Activated CD4-positive, alpha-beta T cell treated with anti-CD3 and anti-CD28 coated beads for 36 hours (primary cell): Measurements from ENCODE around the gene MRPL50. TPM values are rescaled to one million over a fixed set of nuclear protein-coding genes. Genes with fewer than 3 reads are reported as not detected.
"Not testable (repeated sequence)": the region's sequence is repeated elsewhere in the genome, so short reads cannot be mapped to it uniquely, and the experiment has no call there.

Source experiments
- ATAC-seq: fragments of 200-7000 bp; cut with Tn5 transposase; one replicate; pipeline ENCODE4 v1.10.0; 2021; ENCODE audit warnings: mild to moderate bottlenecking, moderate library complexity
- CTCF ChIA-PET: fragments of 350-600 bp; sonication (Branson Sonifier 250); formaldehyde crosslinking; loops from one replicate; lab custom pipeline; 2021; ENCODE audit warnings: antibody characterized with exemption; lab: Charles Lee
- POLR2A ChIA-PET: fragments of 350-600 bp; sonication (Branson Sonifier 250); formaldehyde crosslinking; loops from one replicate; lab custom pipeline; 2021; ENCODE audit warnings: antibody characterized with exemption, inconsistent platforms; lab: Charles Lee
- DNase-seq: peaks from one replicate; pipeline ENCODE4 v3.0.0-alpha.2; 2020
- H3K27ac Mint-ChIP-seq: one replicate; pipeline ENCODE4 v1.8.0; 2021; ENCODE audit warnings: mixed read lengths
- H3K27me3 Mint-ChIP-seq: one replicate; pipeline ENCODE4 v1.8.0; 2021; ENCODE audit warnings: mixed read lengths
- H3K36me3 Mint-ChIP-seq: one replicate; pipeline ENCODE4 v1.8.0; 2021; ENCODE audit warnings: low read depth, mixed read lengths
- H3K4me1 Mint-ChIP-seq: one replicate; pipeline ENCODE4 v1.8.0; 2021; ENCODE audit warnings: mixed read lengths
- H3K4me3 Mint-ChIP-seq: one replicate; pipeline ENCODE4 v1.8.0; 2021; ENCODE audit warnings: mild to moderate bottlenecking, moderate library complexity, mixed read lengths
- H3K9me3 Mint-ChIP-seq: one replicate; pipeline ENCODE4 v1.8.0; 2021; ENCODE audit warnings: low read depth, mixed read lengths
- intact Hi-C, 2 experiments: fragments of 100-400 bp; cut with DNase I in 1 of 2; cut with micrococcal nuclease in 1 of 2; formaldehyde crosslinking; loops; one replicate each; pipeline versions ENCODE4 v1.14.2 to v1.15.1; 2022 to 2024; cut with DNase I, micrococcal nuclease
- total RNA-seq, 2 experiments: library from RNA; stranded (reverse); gene quantifications; one replicate each; pipeline ENCODE4 v1.2.3, GENCODE V29; 2021

Gene MRPL50
- total RNA-seq, 2 experiments from 2014 or later: 15.5 to 17.0 TPM

- CTCF ChIA-PET: interaction anchor here (0.6 kb wide), 1 partner anchor 255 kb away, joined by 3 read pairs; no protein-coding TSS in a partner anchor
- POLR2A ChIA-PET: interaction anchor here (0.5 kb wide), 1 partner anchor 9 kb away, joined by 3 read pairs; no protein-coding TSS in a partner anchor
- H3K4me3 Mint-ChIP-seq: no peak overlapping the region
- no peaks in the 10 kb centered on the region for H3K27me3 Mint-ChIP-seq
- H3K27ac Mint-ChIP-seq: no peak overlapping the region
- peaks cover 20% of the 10 kb centered on the region for H3K9me3 Mint-ChIP-seq
- intact Hi-C loops: loop anchor here (5.0 to 10.0 kb wide), 5 partner anchors 920 to 1487 kb away; partner anchors contain the start of genes ERP44 (in 1 of the 2), INVS (in 1 of the 2), STX17 (in 1 of the 2) and TEX10 (in 1 of the 2)
- no peak for ATAC-seq
- no peak for DNase-seq
- peaks cover 57% of the 10 kb centered on the region for H3K4me1 Mint-ChIP-seq
- peaks cover 79% of the 10 kb centered on the region for H3K36me3 Mint-ChIP-seq
These were observed 3.7 kb downstream of the MRPL50 start for GRCh38 chr9:101394687-101395086.

DNA sequence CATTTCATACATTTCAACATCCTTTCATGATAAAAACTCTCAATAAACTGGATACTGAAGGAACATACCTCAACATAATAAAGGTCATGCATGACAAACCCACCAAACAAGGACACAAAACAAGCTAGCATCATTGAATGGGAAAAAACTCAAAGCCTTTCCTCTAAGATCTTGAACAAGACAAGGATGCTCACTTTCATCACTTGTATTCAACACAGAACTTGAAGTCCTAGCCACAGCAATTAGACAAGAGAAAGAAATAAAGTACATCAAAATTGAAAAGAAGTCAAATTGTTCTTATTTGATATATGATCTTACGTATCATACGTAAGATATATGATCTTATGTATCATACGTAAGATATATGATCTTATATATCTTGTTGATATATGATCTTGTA, 5.3 kb downstream of the MRPL50 start:
- no peak overlapping the region for H3K4me3 Mint-ChIP-seq
- peaks cover 82% of the 10 kb centered on the region for H3K36me3 Mint-ChIP-seq
- no peak overlapping the region for H3K27ac Mint-ChIP-seq
- peaks cover 56% of the 10 kb centered on the region for H3K4me1 Mint-ChIP-seq
- intact Hi-C loops: loop anchor here in 1 of 2 experiments (10.0 kb wide), 1 partner anchor 918 kb away; the partner anchor contains the start of gene TMEFF1
- ChIA-PET CTCF (interaction anchor here (0.5 kb wide), 1 partner anchor 211 kb away, joined by 3 read pairs; no protein-coding TSS in a partner anchor), POLR2A (no interaction called here)
- ATAC-seq: no peak
- no peaks in the 10 kb centered on the region for H3K27me3 Mint-ChIP-seq
- DNase-seq: no peak
- H3K9me3 Mint-ChIP-seq: peaks cover 20% of the 10 kb centered on the region

GRCh38 chr9:101388507-101388993, 9.9 kb downstream of the MRPL50 start:
- Mint-ChIP-seq H3K27me3 (no peaks in the 10 kb centered on the region), H3K4me3 (no peak overlapping the region), H3K36me3 (peaks cover 57% of the 10 kb centered on the region), H3K4me1 (peaks cover 25% of the 10 kb centered on the region), H3K27ac (peak overlapping the region; percentile 67), H3K9me3 (peaks cover 15% of the 10 kb centered on the region)
- POLR2A ChIA-PET: interaction anchor here (1.1 kb wide), 1 partner anchor 10 kb away, joined by 4 read pairs; the partner anchor contains the start of genes MRPL50 and ZNF189
- intact Hi-C loops: loop anchor here in 1 of 2 experiments (2.0 kb wide), 1 partner anchor 786 kb away; no protein-coding TSS in a partner anchor
- ATAC-seq: no peak
- CTCF ChIA-PET: interaction anchor here (0.6 to 1.2 kb wide), 9 partner anchors 8 to 1725 kb away, joined by 3 to 8 read pairs (median 4); partner anchors contain the start of genes MRPL50 and ZNF189
- no peak for DNase-seq

DNA sequence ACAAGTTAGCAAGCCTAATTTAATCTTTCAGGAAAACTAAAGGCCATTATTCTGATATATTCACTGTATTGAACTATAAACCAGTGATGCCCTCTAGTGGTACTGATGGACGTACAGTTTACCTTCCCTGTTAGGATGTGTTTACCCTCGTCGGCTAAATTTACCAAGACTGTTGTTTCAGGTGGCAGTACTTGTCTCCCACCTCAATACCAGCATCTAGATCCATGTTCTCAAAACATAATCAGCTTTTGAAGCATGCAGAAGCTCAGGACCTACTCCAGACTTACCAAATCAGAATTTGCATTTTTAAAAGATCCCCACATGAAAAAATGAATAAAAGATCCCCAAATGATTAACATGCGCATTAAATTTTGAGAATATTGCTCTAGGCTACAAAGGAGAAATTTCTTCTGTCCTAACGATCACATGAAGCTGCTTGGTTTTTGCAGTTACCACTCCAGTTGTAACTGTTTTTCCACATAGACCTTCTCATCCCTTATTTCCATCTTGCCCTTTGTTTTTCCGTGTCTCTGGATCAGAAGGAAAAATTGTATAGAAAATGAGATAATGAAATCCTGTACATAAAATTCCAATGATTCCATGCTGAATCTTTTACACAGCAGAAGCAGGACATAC, 10.4 kb downstream of the MRPL50 start:
- peaks cover 13% of the 10 kb centered on the region for H3K9me3 Mint-ChIP-seq
- DNase-seq (no peak), ATAC-seq (peak; percentile 76)
- H3K27me3 Mint-ChIP-seq: no peaks in the 10 kb centered on the region
- H3K4me3 Mint-ChIP-seq: no peak overlapping the region
- H3K27ac Mint-ChIP-seq: peak overlapping the region; percentile 67
- CTCF ChIA-PET: interaction anchor here (0.6 to 1.2 kb wide), 10 partner anchors 10 to 1724 kb away, joined by 3 to 8 read pairs (median 4); partner anchors contain the start of genes MRPL50 and ZNF189
- intact Hi-C loops: loop anchor here in 1 of 2 experiments (2.0 kb wide), 1 partner anchor 785 kb away; no protein-coding TSS in a partner anchor
- peaks cover 53% of the 10 kb centered on the region for H3K36me3 Mint-ChIP-seq
- POLR2A ChIA-PET: no interaction called here
- peaks cover 23% of the 10 kb centered on the region for H3K4me1 Mint-ChIP-seq

- H3K4me3 Mint-ChIP-seq, DNase-seq, intact Hi-C loops, H3K9me3 Mint-ChIP-seq, H3K27me3 Mint-ChIP-seq, ATAC-seq, H3K27ac Mint-ChIP-seq, POLR2A ChIA-PET, CTCF ChIA-PET, H3K4me1 Mint-ChIP-seq: not testable (repeated sequence)
- H3K36me3 Mint-ChIP-seq: peaks cover 23% of the 10 kb centered on the region
These were observed 13.4 kb downstream of the MRPL50 start, which contains the start of gene BAAT for GRCh38 chr9:101384873-101385536. BAAT (minus strand) TSS chr9:101385006; CDS start chr9:101371404, 13,602 bp downstream.

DNA sequence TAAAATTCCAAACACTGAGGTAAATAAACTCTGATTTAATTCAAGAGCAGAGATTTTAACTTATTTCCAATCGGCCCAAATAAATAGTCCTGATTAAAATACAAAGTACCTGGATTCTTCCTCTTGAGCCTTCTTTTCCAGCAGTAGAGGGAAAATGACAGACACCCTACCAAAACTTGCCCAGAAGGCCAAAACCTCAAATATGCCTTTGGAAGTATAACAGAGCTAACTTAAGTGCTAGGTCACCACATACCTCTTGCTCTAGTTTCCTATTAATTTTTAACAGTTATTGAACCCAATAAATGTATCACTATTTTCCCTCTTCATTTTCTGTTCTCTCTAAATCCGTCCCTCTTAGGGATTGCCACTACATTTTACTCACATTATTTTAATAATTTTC, 15.1 kb downstream of the MRPL50 start:
- H3K4me3 Mint-ChIP-seq: no peak overlapping the region
- DNase-seq: no peak
- peaks cover 2% of the 10 kb centered on the region for H3K4me1 Mint-ChIP-seq
- peaks cover 18% of the 10 kb centered on the region for H3K36me3 Mint-ChIP-seq
- POLR2A ChIA-PET: no interaction called here
- no peaks in the 10 kb centered on the region for H3K27me3 Mint-ChIP-seq
- H3K27ac Mint-ChIP-seq: no peak overlapping the region
- ATAC-seq: no peak
- peaks cover 8% of the 10 kb centered on the region for H3K9me3 Mint-ChIP-seq
- CTCF ChIA-PET: no interaction called here
- intact Hi-C loops: no loop called here

DNA sequence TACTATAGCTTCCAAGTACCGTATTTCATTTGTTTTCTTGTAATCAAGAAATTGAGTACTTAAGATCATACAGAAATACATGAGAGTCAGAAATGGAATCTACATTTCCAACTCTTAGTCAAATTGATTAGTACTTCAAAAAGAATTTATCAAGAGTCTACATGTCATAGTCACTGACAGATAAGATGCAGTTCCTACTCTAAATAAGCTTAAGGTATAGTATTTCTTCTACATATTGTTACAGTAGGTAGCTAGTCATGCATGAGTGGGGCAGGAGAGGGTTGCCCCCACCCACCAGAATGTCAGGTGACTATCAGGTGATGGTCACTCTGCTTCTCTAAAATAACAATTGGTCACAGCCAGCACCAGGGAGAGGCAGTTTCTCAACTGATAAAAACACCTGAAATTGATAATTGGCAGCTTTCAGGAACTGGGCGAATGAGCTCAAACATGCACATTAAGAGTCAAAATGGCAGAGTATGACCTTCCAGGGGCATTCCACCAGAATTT, 16.5 kb downstream of the MRPL50 start:
- Mint-ChIP-seq H3K27me3 (peaks cover 2% of the 10 kb centered on the region), H3K9me3 (peaks cover 8% of the 10 kb centered on the region), H3K4me1 (no peaks in the 10 kb centered on the region), H3K27ac (no peak overlapping the region), H3K4me3 (no peak overlapping the region), H3K36me3 (peaks cover 12% of the 10 kb centered on the region)
- intact Hi-C loops: no loop called here
- ATAC-seq (no peak), DNase-seq (no peak)
- ChIA-PET POLR2A (no interaction called here), CTCF (interaction anchor here (1.0 to 1.4 kb wide), 3 partner anchors 11 to 262 kb away, joined by 3 to 4 read pairs (median 3); partner anchors contain the start of genes MRPL50 and ZNF189)

- ChIA-PET CTCF (interaction anchor here (1.1 to 1.4 kb wide), 2 partner anchors 8 to 262 kb away, joined by 3 to 4 read pairs; no protein-coding TSS in a partner anchor), POLR2A (no interaction called here)
- H3K4me3 Mint-ChIP-seq: no peak overlapping the region
- DNase-seq: no peak
- intact Hi-C loops: no loop called here
- no peak for ATAC-seq
- H3K27ac Mint-ChIP-seq: no peak overlapping the region
- H3K36me3 Mint-ChIP-seq: peaks cover 10% of the 10 kb centered on the region
- H3K9me3 Mint-ChIP-seq: peaks cover 8% of the 10 kb centered on the region
- peaks cover 2% of the 10 kb centered on the region for H3K27me3 Mint-ChIP-seq
- H3K4me1 Mint-ChIP-seq: no peaks in the 10 kb centered on the region
These were observed 17.3 kb downstream of the MRPL50 start for GRCh38 chr9:101381118-101381517.

DNA sequence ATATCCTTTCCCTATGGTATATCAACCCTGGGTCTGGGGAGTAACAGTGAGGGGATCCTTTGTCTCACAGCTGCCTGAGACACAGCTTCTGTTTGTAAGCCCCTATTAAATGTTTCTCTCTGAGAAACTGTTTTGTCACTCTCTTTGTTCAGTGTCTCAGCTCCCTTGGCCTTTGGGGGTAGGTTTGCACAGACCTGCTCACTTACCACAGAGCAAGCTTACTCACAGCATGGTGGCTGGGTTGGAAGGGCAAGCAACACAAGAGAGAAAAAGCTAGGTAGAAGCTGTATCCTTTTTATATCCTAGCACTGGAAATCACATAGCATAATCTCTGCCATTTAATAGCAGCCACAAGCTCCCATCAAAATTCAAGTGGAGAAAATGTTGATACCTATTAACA, 18.1 kb downstream of the MRPL50 start:
- ATAC-seq: no peak
- intact Hi-C loops: no loop called here
- no peak for DNase-seq
- POLR2A ChIA-PET: no interaction called here
- no peak overlapping the region for H3K4me3 Mint-ChIP-seq
- H3K36me3 Mint-ChIP-seq: peaks cover 4% of the 10 kb centered on the region
- CTCF ChIA-PET: interaction anchor here (1.1 kb wide), 1 partner anchor 9 kb away, joined by 3 read pairs; no protein-coding TSS in a partner anchor
- H3K9me3 Mint-ChIP-seq: peaks cover 4% of the 10 kb centered on the region
- H3K27me3 Mint-ChIP-seq: peaks cover 5% of the 10 kb centered on the region
- H3K27ac Mint-ChIP-seq: no peak overlapping the region
- H3K4me1 Mint-ChIP-seq: no peaks in the 10 kb centered on the region

DNA sequence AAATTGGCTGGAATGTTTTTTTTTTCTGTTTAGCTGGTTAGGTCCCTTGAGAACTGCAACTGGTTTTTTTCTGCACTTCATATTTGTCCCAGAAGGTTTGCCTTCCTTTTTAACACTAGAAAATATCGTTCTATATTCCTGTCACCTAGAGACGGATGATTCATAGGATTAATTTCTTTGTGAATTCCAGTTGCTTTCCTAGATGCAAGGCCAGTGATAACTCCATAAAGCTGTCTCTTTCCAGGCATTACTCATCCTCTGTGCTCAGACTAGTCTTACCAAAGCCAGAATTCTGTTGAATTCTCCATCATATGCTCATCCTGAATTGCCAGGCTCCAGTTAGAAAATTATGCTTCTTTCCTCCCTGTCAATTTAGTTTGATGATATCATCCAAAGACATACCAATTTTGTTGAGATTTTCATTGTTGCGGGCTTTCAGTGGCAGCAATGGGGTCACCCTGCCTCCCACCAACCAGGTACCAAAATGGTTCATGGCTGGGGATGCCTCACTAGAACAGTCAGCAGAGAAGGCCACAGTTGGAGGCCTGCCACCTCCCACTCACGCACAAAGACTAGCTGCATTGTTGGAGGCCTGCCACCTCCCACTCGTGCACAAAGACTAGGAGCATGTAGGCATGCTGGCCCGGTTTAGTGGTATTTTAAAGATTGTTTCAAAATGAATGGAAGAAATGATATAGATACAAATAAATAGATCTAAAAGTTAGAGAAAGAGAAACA, 22.1 kb downstream of the MRPL50 start:
- ChIA-PET POLR2A (no interaction called here), CTCF (interaction anchor here (0.6 kb wide), 1 partner anchor 206 kb away, joined by 3 read pairs; no protein-coding TSS in a partner anchor)
- no peak overlapping the region for H3K4me3 Mint-ChIP-seq
- ATAC-seq: no peak
- intact Hi-C loops: no loop called here
- no peak overlapping the region for H3K27ac Mint-ChIP-seq
- DNase-seq: no peak
- H3K27me3 Mint-ChIP-seq: peaks cover 9% of the 10 kb centered on the region
- H3K9me3 Mint-ChIP-seq: no peaks in the 10 kb centered on the region
- H3K36me3 Mint-ChIP-seq: no peaks in the 10 kb centered on the region
- no peaks in the 10 kb centered on the region for H3K4me1 Mint-ChIP-seq
